ENCODE results near the gene AFP.

DNA sequence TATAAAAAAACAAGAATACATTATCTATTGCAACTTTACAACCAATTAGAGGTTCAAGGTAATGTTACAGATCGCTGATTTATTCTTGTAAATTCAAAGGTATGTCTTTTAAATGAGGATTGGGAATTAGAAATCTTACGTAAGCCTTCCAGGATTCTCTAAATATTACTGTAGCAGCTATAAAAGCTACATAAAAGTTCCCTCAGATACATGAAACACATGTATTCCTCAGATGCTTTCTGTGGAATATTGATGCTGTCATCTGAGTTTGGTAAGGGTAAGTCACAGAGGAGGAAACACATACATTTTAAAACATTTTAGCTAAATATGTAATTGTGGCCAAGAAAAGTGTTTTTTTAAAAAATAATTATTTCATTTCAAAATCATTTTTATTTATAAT is 3.4 kb downstream of the AFP start:
- TF ChIP-seq, protein P1, sequence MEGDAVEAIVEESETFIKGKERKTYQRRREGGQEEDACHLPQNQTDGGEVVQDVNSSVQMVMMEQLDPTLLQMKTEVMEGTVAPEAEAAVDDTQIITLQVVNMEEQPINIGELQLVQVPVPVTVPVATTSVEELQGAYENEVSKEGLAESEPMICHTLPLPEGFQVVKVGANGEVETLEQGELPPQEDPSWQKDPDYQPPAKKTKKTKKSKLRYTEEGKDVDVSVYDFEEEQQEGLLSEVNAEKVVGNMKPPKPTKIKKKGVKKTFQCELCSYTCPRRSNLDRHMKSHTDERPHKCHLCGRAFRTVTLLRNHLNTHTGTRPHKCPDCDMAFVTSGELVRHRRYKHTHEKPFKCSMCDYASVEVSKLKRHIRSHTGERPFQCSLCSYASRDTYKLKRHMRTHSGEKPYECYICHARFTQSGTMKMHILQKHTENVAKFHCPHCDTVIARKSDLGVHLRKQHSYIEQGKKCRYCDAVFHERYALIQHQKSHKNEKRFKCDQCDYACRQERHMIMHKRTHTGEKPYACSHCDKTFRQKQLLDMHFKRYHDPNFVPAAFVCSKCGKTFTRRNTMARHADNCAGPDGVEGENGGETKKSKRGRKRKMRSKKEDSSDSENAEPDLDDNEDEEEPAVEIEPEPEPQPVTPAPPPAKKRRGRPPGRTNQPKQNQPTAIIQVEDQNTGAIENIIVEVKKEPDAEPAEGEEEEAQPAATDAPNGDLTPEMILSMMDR (conservative IDR thresholded peaks at IDR 0.05; ENCODE audit: low read depth, low read length): no peak
- TF ChIP-seq EZH2phosphoT487 (IDR thresholded peaks at IDR 0.05; ENCODE audit: borderline replicate concordance, low read length): no peak
- no peak for TF ChIP-seq EZH2 (IDR thresholded peaks at IDR 0.05; ENCODE audit: low read length, unreplicated experiment)

All from PC-3 (cell line).